GM12891 (cell line): ENCODE data around the gene NFATC1.

Source experiments
- POLR2A ChIP-seq: IDR thresholded peaks from 2 replicates; pipeline ENCODE4 v1.6.1; 2011; ENCODE audit warnings: low read depth, low read length, control low read depth
- POLR2AphosphoS5 ChIP-seq: IDR thresholded peaks from 2 replicates; pipeline ENCODE4 v1.6.1; 2011; ENCODE audit warnings: low read depth, low read length, control low read depth
- SPI1 ChIP-seq: IDR thresholded peaks from 2 replicates; pipeline ENCODE4 v1.6.1; 2011; ENCODE audit warnings: low read depth, low read length, control low read depth
- TAF1 ChIP-seq: IDR thresholded peaks from 2 replicates; pipeline ENCODE4 v1.6.1; 2011; ENCODE audit warnings: low read depth, low read length, control low read depth

- TF ChIP-seq SPI1 (no peak), POLR2AphosphoS5 (no peak), POLR2A (no peak), TAF1 (no peak)
Observed at GRCh38 chr18:79389689-79390088, 6.0 kb upstream of the NFATC1 start.
